GM20000 (cell line): ENCODE data around the gene LEKR1.

Experiments used
- DNase-seq: peaks from one replicate; pipeline ENCODE4 v3.0.0; 2012; ENCODE audit warnings: low spot score
- CTCF ChIP-seq: IDR thresholded peaks from 2 replicates; pipeline ENCODE4 v1.5.1; 2012; ENCODE audit warnings: mild to moderate bottlenecking, control low read depth; ENCODE audit errors: extremely low read depth, missing control alignments

LEKR1 gene

GRCh38 chr3:156788846-156789245 is 37.3 kb upstream of the LEKR1 start:
- no peak for TF ChIP-seq CTCF
- DNase-seq, result no peak

GRCh38 chr3:156790156-156790555 is 36.0 kb upstream of the LEKR1 start:
- no peak for DNase-seq
- no peak for TF ChIP-seq CTCF

- TF ChIP-seq CTCF, result no peak
- DNase-seq, result no peak
Measured at GRCh38 chr3:156792114-156792513, 34.0 kb upstream of the LEKR1 start.

- TF ChIP-seq CTCF, result no peak
- DNase-seq, result no peak
Measured at GRCh38 chr3:156792536-156792935, 33.6 kb upstream of the LEKR1 start.

- DNase-seq, result no peak
- TF ChIP-seq CTCF, result no peak
Measured at GRCh38 chr3:156792945-156793344, 33.2 kb upstream of the LEKR1 start.

- no peak for TF ChIP-seq CTCF
Measured at GRCh38 chr3:156793400-156793799, 32.8 kb upstream of the LEKR1 start.

GRCh38 chr3:156793851-156794250 is 32.3 kb upstream of the LEKR1 start:
- DNase-seq, result no peak
- TF ChIP-seq CTCF, result no peak

More at GRCh38 chr3:156793400-156793799, 32.8 kb upstream of the LEKR1 start:
- DNase-seq, result no peak
